Ishikawa (cell line): Measurements from ENCODE around the gene VAV3.

Experiments used
- CEBPB ChIP-seq: IDR thresholded peaks from 2 replicates; pipeline ENCODE4 v1.6.1; 2012
- CREB1 ChIP-seq: IDR thresholded peaks from 2 replicates; pipeline ENCODE4 v1.6.1; 2012; ENCODE audit warnings: low read depth
- EGR1 ChIP-seq: IDR thresholded peaks from 2 replicates; pipeline ENCODE4 v1.6.1; 2012
- EP300 ChIP-seq: IDR thresholded peaks from 2 replicates; pipeline ENCODE4 v1.6.1; 2012; ENCODE audit warnings: borderline replicate concordance
- FOXM1 ChIP-seq: IDR thresholded peaks from 2 replicates; pipeline ENCODE4 v1.6.1; 2012; ENCODE audit warnings: low read depth, borderline replicate concordance
- MAX ChIP-seq: IDR thresholded peaks from 2 replicates; pipeline ENCODE4 v1.6.1; 2012
- NFIC ChIP-seq: IDR thresholded peaks from 2 replicates; pipeline ENCODE4 v1.6.1; 2012
- RAD21 ChIP-seq: IDR thresholded peaks from 2 replicates; pipeline ENCODE4 v1.6.1; 2012; ENCODE audit warnings: low read depth
- REST ChIP-seq: IDR thresholded peaks from 2 replicates; pipeline ENCODE4 v1.6.1; 2012; ENCODE audit warnings: low read depth, mild to moderate bottlenecking
- TEAD4 ChIP-seq: IDR thresholded peaks from 2 replicates; pipeline ENCODE4 v1.6.1; 2012
- YY1 ChIP-seq: IDR thresholded peaks from 2 replicates; pipeline ENCODE4 v1.6.1; 2012; ENCODE audit warnings: low read depth
- ZBTB7A ChIP-seq: IDR thresholded peaks from 2 replicates; pipeline ENCODE4 v1.6.1; 2012; ENCODE audit warnings: low read depth
- TF ChIP-seq, protein P1 (sequence below): IDR thresholded peaks from 2 replicates; pipeline ENCODE4 v1.6.1; 2012

DNA sequence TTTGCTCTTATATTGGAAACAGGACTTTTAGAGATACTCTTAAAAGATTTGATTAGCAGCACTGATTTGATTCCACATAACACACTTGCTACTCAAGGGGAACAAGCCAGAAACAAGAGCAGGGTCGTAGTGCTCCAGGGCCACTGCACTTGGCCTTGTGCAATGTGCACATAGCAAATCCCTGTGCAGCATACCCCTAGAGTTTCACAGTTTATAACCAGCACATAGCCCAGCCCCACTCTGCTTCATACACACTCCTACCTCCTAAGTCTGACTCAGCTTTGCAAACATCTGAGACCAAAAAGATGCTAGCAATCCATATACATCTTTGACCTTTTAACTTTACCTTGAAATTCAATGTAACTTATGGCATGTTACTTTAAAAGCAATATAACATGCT lies 157.6 kb downstream of the VAV3 start:
- TF ChIP-seq EGR1, result no peak
- TF ChIP-seq RAD21, result no peak
- TF ChIP-seq CEBPB, result no peak
- TF ChIP-seq REST, result no peak
- TF ChIP-seq FOXM1, result no peak
- TF ChIP-seq CREB1, result no peak
- TF ChIP-seq NFIC, result no peak
- no peak for TF ChIP-seq YY1
- TF ChIP-seq EP300, result no peak
- no peak for TF ChIP-seq ZBTB7A
- TF ChIP-seq, protein P1, sequence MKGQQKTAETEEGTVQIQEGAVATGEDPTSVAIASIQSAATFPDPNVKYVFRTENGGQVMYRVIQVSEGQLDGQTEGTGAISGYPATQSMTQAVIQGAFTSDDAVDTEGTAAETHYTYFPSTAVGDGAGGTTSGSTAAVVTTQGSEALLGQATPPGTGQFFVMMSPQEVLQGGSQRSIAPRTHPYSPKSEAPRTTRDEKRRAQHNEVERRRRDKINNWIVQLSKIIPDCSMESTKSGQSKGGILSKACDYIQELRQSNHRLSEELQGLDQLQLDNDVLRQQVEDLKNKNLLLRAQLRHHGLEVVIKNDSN, result no peak
- no peak for TF ChIP-seq TEAD4
- no peak for TF ChIP-seq MAX
